HG03558 (cell line): ENCODE results near the gene HOXB5.

Experiments
- ATAC-seq: cut with Tn5 transposase; IDR thresholded peaks from one replicate; pipeline ENCODE4 v1.9.1; 2021; ENCODE audit warnings: moderate number of reproducible peaks; ENCODE audit not compliant: unreplicated experiment; ENCODE audit errors: extremely low read depth

HOXB5 gene

GRCh38 chr17:48630009-48630924, 36.7 kb upstream of the HOXB5 start:
- ATAC-seq = no peak

GRCh38 chr17:48629411-48629759, 35.8 kb upstream of the HOXB5 start:
- ATAC-seq = no peak

- no peak for ATAC-seq
Observed at GRCh38 chr17:48628649-48629410, 35.3 kb upstream of the HOXB5 start.

- no peak for ATAC-seq
Observed at GRCh38 chr17:48627623-48628521, 34.3 kb upstream of the HOXB5 start.

- ATAC-seq = no peak
Observed at GRCh38 chr17:48627118-48627597, 33.6 kb upstream of the HOXB5 start.

- ATAC-seq = no peak
Observed at GRCh38 chr17:48626245-48627117, 32.9 kb upstream of the HOXB5 start, which contains the start of gene HOXB9. TSS of gene HOXB9 (minus strand) at chr17:48626358. CDS start at chr17:48626269, 89 bp downstream.

GRCh38 chr17:48625495-48626244, 32.1 kb upstream of the HOXB5 start:
- ATAC-seq = no peak

- no peak for ATAC-seq
Observed at GRCh38 chr17:48624544-48625494, 31.2 kb upstream of the HOXB5 start.

- ATAC-seq = no peak
Observed at GRCh38 chr17:48624118-48624517, 30.5 kb upstream of the HOXB5 start.

GRCh38 chr17:48623583-48623982, 30.0 kb upstream of the HOXB5 start:
- ATAC-seq = no peak

GRCh38 chr17:48622857-48623256, 29.3 kb upstream of the HOXB5 start:
- ATAC-seq = no peak

GRCh38 chr17:48621410-48622392, 28.1 kb upstream of the HOXB5 start:
- ATAC-seq = no peak

- ATAC-seq = no peak
Observed at GRCh38 chr17:48620461-48621139, 27.0 kb upstream of the HOXB5 start.

GRCh38 chr17:48619826-48620449, 26.4 kb upstream of the HOXB5 start:
- no peak for ATAC-seq

GRCh38 chr17:48618256-48618896, 24.8 kb upstream of the HOXB5 start:
- no peak for ATAC-seq
